Gastroesophageal sphincter (tissue), 4 donors: ENCODE measurements around the gene CRABP2. TPM values are rescaled to one million over a fixed set of nuclear protein-coding genes. Genes with fewer than 3 reads are reported as not detected.

Source experiments
- ATAC-seq: fragments of 150-250 bp; one replicate; pipeline ENCODE4 v1.9.1; 2016; ENCODE audit warnings: mild to moderate bottlenecking, moderate library complexity
- H3K27ac ChIP-seq, 4 donors: fragments of 200-600 bp; sonication (generic) in 3 of 4; 1 replicate in 3 of 4; 2 replicates in 1 of 4; pipeline ENCODE4 v1.5.1; 2016 to 2019
- H3K27me3 ChIP-seq: fragments of 200-600 bp; sonication (generic); one replicate; pipeline ENCODE4 v1.5.1; 2019
- H3K36me3 ChIP-seq, 2 donors: fragments of 200-600 bp; sonication (generic); one replicate each; pipeline ENCODE4 v1.5.1; 2019; ENCODE audit warnings: control low read depth in 1 of 2
- H3K4me1 ChIP-seq, 3 donors: fragments of 200-600 bp; sonication (generic); 1 replicate in 2 of 3; 2 replicates in 1 of 3; pipeline ENCODE4 v1.5.1; 2016 to 2019; ENCODE audit warnings: control low read depth in 2 of 3
- H3K4me3 ChIP-seq, 2 donors: fragments of 200-600 bp; sonication (generic); one replicate each; pipeline ENCODE4 v1.5.1; 2019; ENCODE audit warnings: mild to moderate bottlenecking in 1 of 2, moderate library complexity in 1 of 2
- H3K9me3 ChIP-seq, 3 donors: fragments of 200-600 bp; sonication (generic); one replicate each; pipeline ENCODE4 v1.5.1; 2017 to 2019; ENCODE audit warnings: control low read depth in 2 of 3
- EP300 ChIP-seq: sonication (generic); formaldehyde crosslinking; IDR thresholded peaks from one replicate; pipeline ENCODE4 v1.6.1; 2017; ENCODE audit warnings: antibody characterized with exemption, mild to moderate bottlenecking
- POLR2A ChIP-seq, 2 donors: fragments of 450-650 bp; IDR thresholded peaks; one replicate each; pipeline ENCODE4 v1.6.1; 2017; ENCODE audit warnings: antibody characterized with exemption in 2 of 2, mild to moderate bottlenecking in 2 of 2, moderate library complexity in 1 of 2
- POLR2AphosphoS5 ChIP-seq: sonication (generic); formaldehyde crosslinking; IDR thresholded peaks from one replicate; pipeline ENCODE4 v1.6.1; 2017; ENCODE audit warnings: antibody characterized with exemption
- WGBS, 2 donors: methylation state at CpG; one replicate each; pipeline ENCODE4 v1.1.5; 2018; ENCODE audit warnings: low coverage in 1 of 2; 5-methylcytosine and 5-hydroxymethylcytosine counted together
- total RNA-seq, 4 donors: library from RNA; depleted of rRNA; stranded (reverse); fragments of >200 nt; gene quantifications; one replicate each; pipeline ENCODE4 v1.1.0, GENCODE V29; 2016
- TF ChIP-seq, protein P1 (sequence below), 4 experiments: fragments of 200-600 bp in 2 of 4; fragments of 450-650 bp in 2 of 4; sonication (generic) in 1 of 4; IDR thresholded peaks; one replicate each; pipeline ENCODE4 v1.5.1; 2017 to 2019; ENCODE audit warnings: antibody characterized with exemption in 4 of 4, mild to moderate bottlenecking in 2 of 4, moderate library complexity in 2 of 4

The CRABP2 gene
- total RNA-seq, 4 donors from 2014 or later: 0.54 to 36.7 (median 6.0) TPM

DNA sequence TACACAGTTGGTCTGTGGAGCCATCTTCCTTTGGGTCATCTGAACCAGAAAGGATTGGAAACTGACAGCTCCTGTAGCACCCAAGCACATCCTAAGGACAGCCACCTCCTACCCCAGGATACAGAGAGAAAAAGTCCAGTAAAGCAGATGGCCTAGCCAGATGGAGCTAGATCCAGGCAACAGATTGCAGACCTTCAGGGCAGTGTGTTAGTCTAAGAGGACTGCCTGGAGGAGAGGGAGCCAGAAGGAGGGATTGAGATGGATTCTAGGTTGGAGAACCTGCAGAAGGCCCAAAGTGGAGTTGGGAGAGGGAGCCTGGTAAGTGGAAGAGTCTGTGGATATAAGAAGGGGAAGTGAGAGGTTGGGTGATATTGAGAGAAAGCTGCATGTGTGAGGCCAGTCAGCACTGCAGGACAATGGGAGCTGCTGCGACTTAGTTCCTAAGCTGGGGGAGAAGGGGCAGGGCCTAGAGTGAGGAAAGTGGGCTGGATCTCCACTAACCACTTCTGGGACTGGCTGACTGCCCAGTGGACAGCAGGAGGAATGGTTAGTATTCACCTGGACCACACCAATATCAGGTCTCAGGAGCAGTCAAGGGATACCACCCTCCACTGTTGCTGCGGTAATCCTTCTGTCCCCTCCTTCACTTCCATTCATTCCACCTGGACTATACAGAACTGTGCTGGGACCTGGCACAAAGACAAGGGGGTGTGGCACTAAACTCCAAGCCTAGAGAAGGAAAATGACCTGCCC is 50.1 kb downstream of the CRABP2 start:
- no peak overlapping the region for H3K27ac ChIP-seq
- 0 to 58% methylated on average over 1 to 2 of the region's 2 CpGs for WGBS, 2 donors
- no peak overlapping the region for H3K4me3 ChIP-seq
- H3K4me1 ChIP-seq: peaks cover 0 to 36% (median 22%) of the 10 kb centered on the region in 3 donors
- peaks cover 74% of the 10 kb centered on the region for H3K27me3 ChIP-seq
- no peak for ATAC-seq
- TF ChIP-seq POLR2A (IDR thresholded peaks at IDR 0.05) (no peak), EP300 (no peak), POLR2AphosphoS5 (no peak)
- TF ChIP-seq, protein P1, sequence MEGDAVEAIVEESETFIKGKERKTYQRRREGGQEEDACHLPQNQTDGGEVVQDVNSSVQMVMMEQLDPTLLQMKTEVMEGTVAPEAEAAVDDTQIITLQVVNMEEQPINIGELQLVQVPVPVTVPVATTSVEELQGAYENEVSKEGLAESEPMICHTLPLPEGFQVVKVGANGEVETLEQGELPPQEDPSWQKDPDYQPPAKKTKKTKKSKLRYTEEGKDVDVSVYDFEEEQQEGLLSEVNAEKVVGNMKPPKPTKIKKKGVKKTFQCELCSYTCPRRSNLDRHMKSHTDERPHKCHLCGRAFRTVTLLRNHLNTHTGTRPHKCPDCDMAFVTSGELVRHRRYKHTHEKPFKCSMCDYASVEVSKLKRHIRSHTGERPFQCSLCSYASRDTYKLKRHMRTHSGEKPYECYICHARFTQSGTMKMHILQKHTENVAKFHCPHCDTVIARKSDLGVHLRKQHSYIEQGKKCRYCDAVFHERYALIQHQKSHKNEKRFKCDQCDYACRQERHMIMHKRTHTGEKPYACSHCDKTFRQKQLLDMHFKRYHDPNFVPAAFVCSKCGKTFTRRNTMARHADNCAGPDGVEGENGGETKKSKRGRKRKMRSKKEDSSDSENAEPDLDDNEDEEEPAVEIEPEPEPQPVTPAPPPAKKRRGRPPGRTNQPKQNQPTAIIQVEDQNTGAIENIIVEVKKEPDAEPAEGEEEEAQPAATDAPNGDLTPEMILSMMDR (IDR thresholded peaks at IDR 0.05): no peak
- H3K36me3 ChIP-seq: no peaks in the 10 kb centered on the region
- H3K9me3 ChIP-seq: no peaks in the 10 kb centered on the region

DNA sequence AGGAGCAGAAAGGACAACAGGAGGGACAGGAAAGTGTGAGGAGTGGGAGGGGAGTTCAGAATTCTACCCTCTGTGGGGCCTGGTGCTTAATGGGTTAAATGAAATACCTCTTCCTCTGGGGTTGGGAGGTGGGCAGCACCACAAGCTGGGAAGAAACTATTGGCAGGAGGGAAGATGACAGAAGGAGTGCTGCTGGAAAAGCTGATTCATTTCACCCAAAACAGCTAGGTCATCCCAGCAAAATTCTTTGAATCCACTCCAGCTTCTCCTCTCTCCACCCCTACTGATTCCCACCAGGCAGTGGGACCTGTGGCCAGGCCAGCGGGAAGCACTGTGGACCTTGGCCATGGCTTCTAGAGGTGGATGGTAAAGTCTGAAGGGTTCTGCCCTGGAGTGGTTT is 50.7 kb downstream of the CRABP2 start:
- Histone ChIP-seq H3K4me3 (no peak overlapping the region), H3K27ac (no peak overlapping the region), H3K9me3 (no peaks in the 10 kb centered on the region), H3K27me3 (peaks cover 78% of the 10 kb centered on the region), H3K4me1 (peaks cover 0 to 29% (median 19%) of the 10 kb centered on the region in 3 donors), H3K36me3 (no peaks in the 10 kb centered on the region)
- ATAC-seq: no peak
- no peak for TF ChIP-seq POLR2A (IDR thresholded peaks at IDR 0.05)
- TF ChIP-seq, protein P1 (IDR thresholded peaks at IDR 0.05): no peak
- TF ChIP-seq POLR2AphosphoS5: no peak
- TF ChIP-seq EP300: no peak
- WGBS, 2 donors: 20% methylated on average over 1 of the region's 1 CpG; no CpG with 5 or more reads in 1 of the 2 donors

DNA sequence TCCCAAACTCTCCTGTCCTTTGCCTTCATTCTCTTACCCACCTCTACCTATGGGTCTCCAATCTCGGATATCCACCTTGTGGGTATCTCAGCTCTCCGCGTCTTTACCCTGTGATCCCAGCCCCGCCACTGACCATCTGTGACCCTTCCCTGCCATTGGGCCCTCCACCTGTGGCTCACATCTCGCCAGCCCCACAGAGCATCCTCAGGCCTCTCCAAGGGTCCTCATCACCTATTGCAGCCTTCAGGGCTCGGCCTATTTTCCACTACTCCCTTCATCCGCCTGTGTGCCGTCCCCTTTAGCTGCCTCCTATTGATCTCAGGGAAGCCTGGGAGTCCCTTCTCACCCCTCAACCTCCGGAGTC is 52.4 kb downstream of the CRABP2 start:
- no peaks in the 10 kb centered on the region for H3K36me3 ChIP-seq
- H3K9me3 ChIP-seq: no peaks in the 10 kb centered on the region
- peaks cover 0 to 18% (median 14%) of the 10 kb centered on the region in 3 donors for H3K4me1 ChIP-seq
- H3K27ac ChIP-seq: no peak overlapping the region
- H3K4me3 ChIP-seq: no peak overlapping the region
- no peak for ATAC-seq
- TF ChIP-seq EP300 (no peak), POLR2AphosphoS5 (no peak), POLR2A (IDR thresholded peaks at IDR 0.05) (no peak)
- TF ChIP-seq, protein P1 (IDR thresholded peaks at IDR 0.05): no peak
- H3K27me3 ChIP-seq: peaks cover 91% of the 10 kb centered on the region
- 80 to 100% methylated on average over 1 to 9 of the region's 9 CpGs for WGBS, 2 donors

DNA sequence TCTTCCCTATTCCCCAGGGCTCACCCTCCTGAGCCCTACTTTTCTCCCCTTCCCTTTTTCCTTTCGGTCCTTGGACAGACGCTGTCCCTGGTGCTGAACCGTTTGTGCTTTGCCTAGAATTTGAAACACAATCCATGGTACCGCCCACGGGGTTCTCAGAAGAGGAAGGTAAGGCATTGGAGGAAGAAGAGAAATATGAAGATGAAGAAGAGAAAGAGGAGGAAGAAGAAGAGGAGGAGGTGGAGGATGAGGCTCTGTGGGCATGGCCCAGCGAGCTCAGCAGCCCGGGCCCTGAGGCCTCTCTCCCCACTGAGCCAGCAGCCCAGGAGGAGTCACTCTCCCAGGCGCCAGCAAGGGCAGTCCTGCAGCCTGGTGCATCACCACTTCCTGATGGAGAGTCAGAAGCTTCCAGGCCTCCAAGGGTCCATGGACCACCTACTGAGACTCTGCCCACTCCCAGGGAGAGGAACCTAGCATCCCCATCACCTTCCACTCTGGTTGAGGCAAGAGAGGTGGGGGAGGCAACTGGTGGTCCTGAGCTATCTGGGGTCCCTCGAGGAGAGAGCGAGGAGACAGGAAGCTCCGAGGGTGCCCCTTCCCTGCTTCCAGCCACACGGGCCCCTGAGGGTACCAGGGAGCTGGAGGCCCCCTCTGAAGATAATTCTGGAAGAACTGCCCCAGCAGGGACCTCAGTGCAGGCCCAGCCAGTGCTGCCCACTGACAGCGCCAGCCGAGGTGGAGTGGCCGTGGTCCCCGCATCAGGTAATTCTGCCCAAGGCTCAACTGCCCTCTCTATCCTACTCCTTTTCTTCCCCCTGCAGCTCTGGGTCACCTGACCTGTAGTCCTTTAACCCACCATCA is 53.0 kb downstream of the CRABP2 start:
- no peak overlapping the region for H3K4me3 ChIP-seq
- H3K27ac ChIP-seq: no peak overlapping the region
- H3K36me3 ChIP-seq: no peaks in the 10 kb centered on the region
- no peak for ATAC-seq
- H3K27me3 ChIP-seq: peaks cover 94% of the 10 kb centered on the region
- TF ChIP-seq, protein P1 (IDR thresholded peaks at IDR 0.05): no peak
- TF ChIP-seq EP300 (no peak), POLR2A (IDR thresholded peaks at IDR 0.05) (no peak), POLR2AphosphoS5 (no peak)
- 39 to 40% methylated on average over 9 to 10 of the region's 16 CpGs for WGBS, 2 donors
- H3K4me1 ChIP-seq: peaks cover 0 to 12% (median 9%) of the 10 kb centered on the region in 3 donors
- H3K9me3 ChIP-seq: no peaks in the 10 kb centered on the region

Other genes with a start within 250 kb of the CRABP2 start
- gene MEF2D, start 204.8 kb downstream of the CRABP2 start, total RNA-seq: 10 to 100 TPM; 49.0 to 94.3 (median 67.1) TPM
- under 1 TPM in 3 of 4 donors, not detected in 1; 0.27 to 0.58 (median 0.42) TPM for gene IQGAP3, start 133.0 kb downstream of the CRABP2 start, total RNA-seq
- not detected for gene TTC24, start 125.9 kb downstream of the CRABP2 start, total RNA-seq
- gene NAXE, start 113.8 kb downstream of the CRABP2 start, total RNA-seq: 10 to 100 TPM; 65.1 to 93.6 (median 73.4) TPM
- gene GPATCH4, start 104.1 kb downstream of the CRABP2 start, total RNA-seq: 10 to 100 TPM; 18.4 to 37.2 (median 24.0) TPM
- gene HAPLN2, start 86.2 kb downstream of the CRABP2 start, total RNA-seq: 1 to 10 TPM in 2 of 4 donors, under 1 TPM in 2; 0.13 to 3.0 (median 1.2) TPM
- gene BCAN, start 63.5 kb downstream of the CRABP2 start, total RNA-seq: 1 to 10 TPM in 2 of 4 donors, under 1 TPM in 1, not detected in 1; 0.50 to 5.0 (median 1.9) TPM
- gene NES, start 28.2 kb downstream of the CRABP2 start, total RNA-seq: 10 to 100 TPM; 13.9 to 34.3 (median 23.9) TPM
- 10 to 100 TPM in 3 of 4 donors, 1 to 10 TPM in 1; 8.4 to 29.0 (median 17.4) TPM for gene METTL25B, start 22.9 kb upstream of the CRABP2 start, total RNA-seq
- gene ISG20L2, start 23.2 kb upstream of the CRABP2 start, total RNA-seq: 10 to 100 TPM; 14.5 to 18.4 (median 17.0) TPM
- gene MRPL24, start 35.5 kb upstream of the CRABP2 start, total RNA-seq: 10 to 100 TPM; 50.6 to 84.2 (median 69.9) TPM
- 100 to 1,000 TPM; 138 to 237 (median 186) TPM for gene HDGF, start 46.1 kb upstream of the CRABP2 start, total RNA-seq
- 10 to 100 TPM; 33.4 to 41.0 (median 33.9) TPM for gene PRCC, start 62.0 kb upstream of the CRABP2 start, total RNA-seq
- under 1 TPM in 1 of 4 donors, not detected in 3; 0.94 TPM for gene SH2D2A, start 111.3 kb upstream of the CRABP2 start, total RNA-seq
- under 1 TPM in 1 of 4 donors, not detected in 3; under 0.01 TPM for gene INSRR, start 153.5 kb upstream of the CRABP2 start, total RNA-seq
- 1 to 10 TPM in 2 of 4 donors, under 1 TPM in 2; 0.23 to 4.4 (median 0.72) TPM for gene NTRK1, start 155.3 kb upstream of the CRABP2 start, total RNA-seq
- 10 to 100 TPM in 2 of 4 donors, 1 to 10 TPM in 2; 7.0 to 10.7 (median 9.1) TPM for gene PEAR1, start 188.1 kb upstream of the CRABP2 start, total RNA-seq
- under 1 TPM in 1 of 4 donors, not detected in 3; 0.40 TPM for gene LRRC71, start 215.0 kb upstream of the CRABP2 start, total RNA-seq